Skin of body (tissue), 2 donors: Measurements from ENCODE around the gene RHOU. TPM values are rescaled to one million over a fixed set of nuclear protein-coding genes. Genes with fewer than 3 reads are reported as not detected.

Experiments used
- DNase-seq: peaks from one replicate; lab custom pipeline; 2025; lab: John Stamatoyannopoulos, UW
- total RNA-seq: library from RNA; depleted of rRNA; stranded (reverse); fragments of >200 nt; gene quantifications from one replicate; pipeline ENCODE4 v1.2.3, GENCODE V29; 2014

RHOU gene
- total RNA-seq, 1 donor from 2014 or later = 14.4 TPM

DNA sequence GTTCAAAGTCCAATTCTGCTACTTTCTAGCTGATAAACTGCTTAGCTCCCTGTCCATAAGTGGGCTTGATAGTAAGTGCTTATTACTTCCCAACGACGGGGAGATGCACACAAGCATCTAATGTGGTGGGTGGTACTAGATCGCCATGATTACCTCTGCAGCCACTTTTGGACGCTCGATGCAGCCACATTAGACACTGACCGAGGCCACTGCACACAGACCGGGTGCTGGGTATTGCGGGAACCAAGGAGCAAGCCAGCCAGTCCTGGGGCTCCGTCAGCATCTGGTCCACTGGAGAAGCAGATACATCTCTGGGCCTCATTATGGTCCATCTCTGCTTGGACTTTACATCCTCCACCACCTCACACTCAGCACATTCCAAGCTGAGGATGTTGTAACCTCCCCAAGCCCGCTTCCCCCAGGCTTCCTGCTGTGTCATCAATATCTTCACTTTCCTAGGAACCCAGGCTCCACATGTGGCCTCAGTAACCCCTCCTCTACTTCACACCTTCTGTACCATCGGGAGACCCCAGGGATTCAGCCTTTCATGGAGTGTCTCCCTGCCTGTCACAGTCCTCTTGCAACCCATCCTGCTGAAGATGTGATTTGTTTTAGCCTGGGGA lies 48.2 kb downstream of the RHOU start:
- DNase-seq = no peak

DNA sequence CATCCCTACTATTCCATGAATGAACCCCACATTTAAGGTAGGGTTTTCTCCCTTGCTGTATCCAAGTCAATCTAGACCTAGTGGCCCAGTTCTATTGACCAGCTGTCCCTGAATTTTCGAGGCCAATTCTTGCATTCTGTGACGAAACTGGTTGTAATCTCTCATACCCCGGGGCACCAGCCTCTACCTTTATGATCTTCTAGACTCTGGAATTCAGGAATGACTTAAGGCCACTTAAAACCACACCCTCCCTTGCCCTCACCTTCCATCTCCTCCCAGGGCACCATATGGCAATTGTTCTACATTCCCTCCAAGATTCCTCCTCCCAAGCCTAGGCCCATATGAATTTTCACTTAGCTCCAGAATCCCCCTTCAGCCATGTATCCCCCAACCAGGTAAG lies 48.9 kb downstream of the RHOU start:
- DNase-seq = no peak

DNA sequence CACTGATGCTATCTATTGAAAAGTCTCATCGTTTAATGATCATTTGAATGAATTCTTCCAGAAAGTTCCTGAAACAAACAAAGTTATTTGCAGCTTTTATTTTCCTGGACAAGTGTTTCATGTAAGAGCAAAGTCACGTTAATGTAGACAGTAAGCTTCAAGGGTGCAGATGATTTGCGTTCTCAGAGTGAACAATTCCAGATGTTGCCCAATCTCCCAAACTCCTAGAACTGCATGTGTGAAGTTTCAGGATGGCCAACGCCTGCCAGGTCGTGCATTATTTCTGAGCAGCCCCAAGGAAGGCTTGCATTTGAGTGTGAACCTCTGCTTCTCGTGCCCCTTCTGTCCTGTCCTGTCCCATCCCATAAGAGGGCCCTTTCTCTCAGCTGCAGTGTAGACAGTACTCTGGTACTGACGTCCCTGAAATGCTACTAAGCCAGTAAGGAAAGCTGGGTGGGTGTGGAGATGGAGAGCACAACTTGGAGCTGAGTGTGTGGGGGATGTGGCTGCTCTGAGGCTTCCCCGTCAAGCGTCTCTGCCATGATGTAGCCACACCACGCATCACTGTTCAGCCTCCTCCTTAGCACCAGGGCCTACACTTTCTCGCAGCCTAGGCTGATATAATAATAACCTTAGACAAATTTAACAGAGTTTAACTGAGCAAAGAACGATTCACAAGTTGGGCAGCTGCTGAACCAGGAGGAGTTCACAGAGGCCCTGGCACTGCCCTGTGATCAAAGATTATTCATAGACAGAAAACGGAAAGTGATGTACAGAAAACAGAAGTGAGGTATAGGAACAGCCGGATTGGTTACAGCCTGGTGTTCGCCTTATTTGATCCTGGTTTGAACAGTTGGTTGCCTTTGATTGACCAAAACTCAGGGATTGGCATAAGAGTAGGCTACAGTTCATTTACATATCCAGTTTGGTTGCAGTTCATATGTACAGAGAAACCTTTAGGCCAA lies 50.4 kb downstream of the RHOU start:
- no peak for DNase-seq

DNA sequence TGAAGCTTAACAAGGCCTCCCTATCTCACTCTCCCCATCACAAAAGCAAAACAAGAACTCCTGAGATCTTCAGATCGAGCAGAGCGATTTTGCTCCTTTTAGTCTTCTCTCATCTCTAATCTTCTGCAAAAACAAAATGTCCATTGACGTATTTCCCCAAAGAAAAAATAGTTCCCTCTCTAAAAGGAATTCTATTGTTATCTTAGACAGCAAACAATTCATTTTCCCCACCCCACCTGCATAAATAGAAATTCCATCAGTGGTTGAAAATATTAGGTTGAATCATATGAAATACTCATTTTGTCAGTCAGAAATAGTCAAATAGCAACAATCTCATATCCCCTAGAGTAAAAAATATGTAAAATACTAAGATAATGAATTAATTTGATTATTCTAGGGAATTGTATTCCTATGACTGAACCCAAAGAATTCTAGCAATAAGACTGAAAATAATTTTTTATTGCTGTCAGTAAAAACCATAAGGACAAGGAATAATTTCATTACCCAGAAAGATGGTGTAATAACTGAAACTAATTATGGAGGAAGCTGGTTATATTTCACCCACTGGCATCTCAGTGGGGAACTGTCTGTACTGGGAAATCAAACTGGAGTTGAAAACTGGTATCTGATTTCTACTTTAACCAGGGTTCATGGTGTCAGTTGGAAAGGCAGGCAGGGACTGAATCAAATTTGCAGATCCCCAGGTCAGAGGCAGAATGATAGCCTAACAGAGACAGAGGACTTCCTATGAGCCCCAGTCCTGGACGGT lies 51.3 kb downstream of the RHOU start:
- DNase-seq = no peak

DNA sequence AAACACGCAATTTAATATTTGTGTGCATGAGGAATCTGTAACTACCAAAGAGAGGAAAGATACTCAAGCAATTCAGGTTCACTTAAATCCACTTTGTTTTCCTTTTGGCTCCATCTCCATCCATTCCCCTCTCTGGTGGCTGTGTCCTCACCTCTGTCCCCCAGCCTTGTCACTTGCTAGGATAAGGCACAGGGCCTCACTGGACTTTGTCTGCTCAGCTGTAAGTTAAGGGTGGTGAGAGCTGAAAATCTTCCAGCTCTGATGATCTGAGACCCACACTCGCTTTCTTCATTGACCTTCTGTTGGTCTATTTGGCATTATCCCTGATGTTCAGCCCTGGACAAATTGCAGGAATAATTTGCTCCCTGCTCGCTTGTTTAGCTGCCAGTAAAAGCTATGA lies 56.5 kb downstream of the RHOU start:
- DNase-seq = no peak

DNA sequence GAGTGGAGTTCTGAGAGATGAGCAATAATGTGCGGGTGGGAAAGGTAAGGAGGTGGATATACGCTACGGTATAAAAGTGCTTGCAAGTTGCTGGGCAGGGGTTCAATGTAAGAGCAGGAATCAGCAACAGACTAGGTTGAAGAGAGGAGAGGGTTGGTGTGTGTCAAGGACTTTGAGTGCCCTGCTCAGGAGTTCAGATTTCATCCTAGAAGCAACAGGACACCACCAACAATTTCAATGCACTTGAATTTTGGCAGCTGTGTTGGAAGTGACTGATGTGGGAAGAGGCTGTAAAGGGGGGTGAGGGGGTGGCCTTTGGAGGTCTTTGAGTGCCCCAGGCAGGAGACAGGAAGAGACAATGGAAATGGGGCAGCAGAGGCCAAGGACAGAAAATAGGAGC lies 57.3 kb downstream of the RHOU start:
- DNase-seq = no peak

DNA sequence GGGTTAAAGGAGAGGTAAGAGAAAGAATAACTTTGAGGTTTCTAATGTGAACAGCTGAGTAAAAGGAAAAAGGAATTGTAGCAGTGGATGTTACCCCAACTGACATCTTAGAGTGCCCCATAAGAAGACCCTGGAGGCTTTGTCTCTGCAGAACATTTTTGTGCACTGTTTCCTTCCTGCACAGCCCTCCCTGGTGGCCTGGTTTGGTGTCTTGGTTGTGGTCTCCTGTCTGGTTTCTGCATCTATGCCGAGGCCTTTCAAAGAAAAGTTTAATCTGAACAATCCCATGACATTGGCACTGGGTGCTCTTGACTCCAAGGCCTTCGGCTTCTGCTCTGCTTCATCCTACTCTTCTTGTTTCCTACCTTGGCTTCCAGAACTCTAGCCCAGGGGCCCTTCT lies 57.8 kb downstream of the RHOU start:
- no peak for DNase-seq

DNA sequence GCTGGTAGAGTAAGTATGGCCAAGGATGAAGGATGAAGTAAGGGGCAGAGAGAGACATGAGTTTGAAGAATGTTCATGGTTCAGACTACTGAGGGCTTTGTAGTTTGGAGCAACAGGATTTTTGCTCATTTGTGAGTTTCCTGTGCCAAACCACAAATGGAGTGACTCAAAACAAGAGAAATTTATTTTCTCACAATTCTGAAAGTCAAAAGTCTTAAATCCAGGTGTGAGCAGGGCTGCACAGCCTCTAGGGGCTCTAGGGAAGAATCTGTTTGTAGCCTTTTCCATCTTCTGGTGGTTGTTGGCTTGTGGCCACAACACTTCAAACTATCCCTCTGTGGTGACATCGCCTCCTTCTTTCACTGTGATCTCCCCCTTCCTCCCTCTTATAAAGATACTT lies 58.9 kb downstream of the RHOU start:
- no peak for DNase-seq

DNA sequence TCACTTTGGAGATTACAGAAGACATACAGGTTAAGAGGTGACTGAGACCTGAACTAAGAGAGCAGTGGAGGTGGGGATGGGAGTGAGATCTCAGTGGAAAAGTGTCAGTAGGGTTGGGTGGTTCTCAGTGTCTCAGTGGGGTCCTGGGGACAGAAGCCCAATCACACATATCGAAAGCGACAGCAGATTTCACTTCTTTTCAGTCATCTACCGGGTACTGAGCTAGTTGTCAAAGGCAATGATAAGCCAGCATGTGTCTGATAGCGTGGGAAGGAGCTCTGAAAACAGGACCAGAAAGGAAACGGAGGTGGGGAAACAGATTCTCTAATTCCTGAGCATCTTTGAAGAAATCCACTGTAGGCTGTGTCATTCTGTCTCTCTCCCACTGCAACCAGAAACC lies 59.5 kb downstream of the RHOU start:
- DNase-seq = no peak

DNA sequence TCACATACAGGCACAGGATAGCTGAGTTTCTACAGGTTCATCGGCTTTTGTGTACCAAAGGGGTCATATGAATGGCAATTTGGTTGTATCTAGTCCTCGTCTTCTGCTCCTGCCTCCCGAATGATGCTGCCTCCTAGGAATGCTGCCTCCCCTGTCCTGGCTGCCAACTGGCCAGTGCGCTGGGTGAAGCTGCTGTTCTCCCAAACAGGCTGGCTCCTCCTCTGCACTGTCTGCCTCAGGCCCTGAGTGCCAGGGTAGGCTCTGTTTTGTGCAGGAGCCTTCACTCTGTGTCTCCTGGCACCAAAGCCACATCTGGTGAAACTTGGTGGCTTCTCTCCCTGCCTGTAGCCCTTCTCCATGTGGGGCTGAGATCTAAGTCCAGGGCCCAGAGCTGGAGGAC lies 60.3 kb downstream of the RHOU start:
- DNase-seq = no peak

Other genes with a start within 250 kb of the RHOU start
- 31.8 TPM for gene RNF187, start 248.1 kb upstream of the RHOU start, total RNA-seq